Measurements from ENCODE around the gene LZTS2. TPM values are rescaled to one million over a fixed set of nuclear protein-coding genes. Genes with fewer than 3 reads are reported as not detected.

Gene LZTS2
- total and polyA plus RNA-seq, 2 of the 4 experiments (the other 2 are of a cell fraction): 19.2 to 101 TPM

- Histone ChIP-seq H2BK20ac (ENCODE audit: low read depth, low read length) (no peak overlapping the region), H3K4me2 (ENCODE audit: low read depth, low read length) (no peak overlapping the region), H4K91ac (ENCODE audit: insufficient read depth, low read depth, low read length) (no peak overlapping the region), H3K36me3 (ENCODE audit: control insufficient read depth, insufficient read depth, low read length) (peaks cover 49% of the 10 kb centered on the region), H3K27me3 (ENCODE audit: control insufficient read depth, insufficient read depth, low read length) (no peaks in the 10 kb centered on the region), H3K23ac (ENCODE audit: low read depth, low read length) (no peak overlapping the region), H3K18ac (ENCODE audit: low read depth, low read length) (no peak overlapping the region), H2BK15ac (ENCODE audit: low read depth, low read length) (no peak overlapping the region), H2AFZ (replicated peaks; ENCODE audit: low read length, poor library complexity) (no peak overlapping the region), H2AK9ac (replicated peaks; ENCODE audit: low read depth, low read length, poor library complexity) (no peak overlapping the region), H4K20me1 (ENCODE audit: insufficient read depth, low read length) (peaks cover 36% of the 10 kb centered on the region), H3K4ac (ENCODE audit: low read depth, low read length) (no peak overlapping the region), H2BK5ac (ENCODE audit: low read depth, low read length, poor library complexity, severe bottlenecking) (no peak overlapping the region), H3K56ac (ENCODE audit: extremely low read depth, insufficient read depth, low read length) (no peak overlapping the region), H3K4me1 (ENCODE audit: control insufficient read depth, insufficient read depth, low read length) (peaks cover 2% of the 10 kb centered on the region), H2BK120ac (ENCODE audit: low read depth, low read length) (no peak overlapping the region), H2AK5ac (ENCODE audit: low read depth, low read length) (no peak overlapping the region), H3K9me1 (ENCODE audit: insufficient read depth, low read length) (peaks cover 2% of the 10 kb centered on the region; the same call in 1 of the 2 replicates), H4K8ac (ENCODE audit: low read depth in 2 of 2, low read length in 2 of 2) (no peak overlapping the region), H3K4me3 (ENCODE audit: insufficient read depth, low read depth, low read length) (no peak overlapping the region), H4K5ac (ENCODE audit: low read depth, low read length) (no peak overlapping the region), H3K9ac (ENCODE audit: low read depth, low read length) (no peak overlapping the region), H3K14ac (replicated peaks; ENCODE audit: low read depth, low read length) (no peak overlapping the region), H3K9me3 (ENCODE audit: control insufficient read depth, insufficient read depth, low read length) (no peaks in the 10 kb centered on the region), H3K79me1 (ENCODE audit: low read depth in 1 of 2, low read length in 2 of 2) (peaks cover 21 to 66% of the 10 kb centered on the region in 2 experiments; a peak in 3 of 4 replicates), H3K27ac (ENCODE audit: insufficient read depth, low read length) (no peak overlapping the region)
- ATAC-seq (ENCODE audit: low read depth) (no peak), DNase-seq (no peak)
- no TSS peak for BruUV-seq (replicated peaks)
- CTCF ChIA-PET: no interaction called here
- POLR2A ChIA-PET (ENCODE audit: unreplicated experiment): no interaction called here
- 84% methylated on average over 4 of the region's 10 CpGs; no CpG with 5 or more reads in 1 of the 2 experiments for whole genome bisulfite sequencing, 2 experiments (ENCODE audit: extremely low coverage in 2 of 2, insufficient read length in 1 of 2)
- intact Hi-C loops (cut with micrococcal nuclease): no loop called here
- TF ChIP-seq SMC3 (IDR thresholded peaks at IDR 0.05; ENCODE audit: low read depth, low read length) (no peak), RCOR1 (IDR thresholded peaks at IDR 0.05; ENCODE audit: insufficient replicate concordance, low read length) (no peak), NFE2L2 (IDR thresholded peaks at IDR 0.05; ENCODE audit: low read depth, low read length) (no peak), RAD21 (IDR thresholded peaks at IDR 0.05; ENCODE audit: low read length) (no peak), POLR2A (IDR thresholded peaks at IDR 0.05; ENCODE audit: low read depth, low read length) (no peak), FOS (IDR thresholded peaks at IDR 0.05; ENCODE audit: low read depth, low read length) (no peak), CTCF (conservative IDR thresholded peaks at IDR 0.05; ENCODE audit: low read depth, low read length) (no peak), RFX5 (IDR thresholded peaks at IDR 0.05; ENCODE audit: low read depth, low read length) (no peak)
- dilution Hi-C loops (cut with HindIII; ENCODE audit: low sequenced_read_pairs, unreplicated experiment): no loop called here
- in situ Hi-C loops (cut with MboI; ENCODE audit: low sequenced_read_pairs): no loop called here
Observed at GRCh38 chr10:101035916-101036702, 36.5 kb downstream of the LZTS2 start.

All from IMR-90 (cell line).